ENCODE data around the gene GAK. TPM values are rescaled to one million over a fixed set of nuclear protein-coding genes. Genes with fewer than 3 reads are reported as not detected.
A peak's percentile ranks its signal among the peaks of the same experiment; 100 is the strongest.

GAK gene
- total RNA-seq, 1 donor from 2014 or later = 146 TPM

DNA sequence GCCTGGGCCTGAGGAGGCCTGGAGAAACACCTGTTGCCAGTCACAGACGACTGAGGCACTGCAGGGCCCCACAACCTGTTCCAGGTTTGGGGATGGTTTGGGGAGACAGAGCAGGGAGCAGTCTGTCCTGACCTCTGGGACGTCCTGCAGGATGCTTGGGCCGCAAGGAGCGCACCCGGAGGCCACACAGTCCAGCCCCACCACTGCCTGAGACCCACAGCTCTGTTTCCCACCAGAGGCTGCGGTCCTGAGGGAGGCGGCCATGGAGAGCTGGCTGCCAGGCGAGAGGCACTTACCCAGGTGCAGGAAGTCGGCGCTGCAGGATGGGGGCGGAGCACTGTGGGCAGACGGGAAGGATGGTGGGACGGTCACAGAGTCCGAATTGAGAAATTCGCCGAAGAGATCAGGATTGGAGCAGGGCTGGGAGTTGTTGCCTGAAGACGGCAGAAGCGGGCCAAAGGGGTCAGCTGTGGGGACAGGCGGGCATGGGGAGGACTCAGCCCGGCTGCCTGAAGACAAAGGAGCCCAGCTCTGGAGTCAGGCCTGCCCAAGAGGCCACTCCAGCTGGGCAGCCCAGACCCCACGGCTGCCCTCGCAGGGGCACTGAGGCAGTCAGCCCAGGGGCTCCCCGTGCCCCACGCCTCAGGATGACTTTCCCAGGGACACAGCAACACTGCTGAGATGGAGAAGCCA is 65.9 kb downstream of the GAK start:
- no peak for DNase-seq (ENCODE audit: low spot score)
- no peak overlapping the region for H3K4me3 Mint-ChIP-seq
- H3K27me3 Mint-ChIP-seq (ENCODE audit: insufficient read depth) = no peaks in the 10 kb centered on the region
- intact Hi-C loops (cut with micrococcal nuclease) = no loop called here
- no peaks in the 10 kb centered on the region for H3K4me1 Mint-ChIP-seq (ENCODE audit: low read depth)
- H3K36me3 Mint-ChIP-seq (ENCODE audit: low read depth) = peaks cover 37% of the 10 kb centered on the region
- no peaks in the 10 kb centered on the region for H3K9me3 Mint-ChIP-seq
- no peak overlapping the region for H3K27ac Mint-ChIP-seq

DNA sequence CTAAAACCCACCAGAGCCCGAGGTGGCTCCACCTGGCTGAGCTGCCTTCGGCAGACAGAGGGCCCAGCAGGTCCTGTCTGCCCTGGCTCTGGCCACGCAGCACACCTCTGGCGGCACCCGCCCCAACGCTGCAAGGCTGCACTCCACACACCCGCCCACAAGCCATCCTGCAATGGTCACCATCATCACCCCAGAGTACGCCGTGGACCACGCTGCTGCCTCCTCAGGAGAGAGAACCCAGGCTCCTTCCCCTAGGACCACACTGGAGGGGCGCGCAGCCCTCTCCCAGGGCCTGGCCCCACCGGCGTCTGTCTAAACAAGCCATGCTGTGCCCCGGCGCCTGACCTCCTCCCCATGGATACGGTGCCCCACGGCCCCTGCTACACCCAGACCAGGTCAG is 66.5 kb downstream of the GAK start:
- intact Hi-C loops (cut with micrococcal nuclease) = no loop called here

DNA sequence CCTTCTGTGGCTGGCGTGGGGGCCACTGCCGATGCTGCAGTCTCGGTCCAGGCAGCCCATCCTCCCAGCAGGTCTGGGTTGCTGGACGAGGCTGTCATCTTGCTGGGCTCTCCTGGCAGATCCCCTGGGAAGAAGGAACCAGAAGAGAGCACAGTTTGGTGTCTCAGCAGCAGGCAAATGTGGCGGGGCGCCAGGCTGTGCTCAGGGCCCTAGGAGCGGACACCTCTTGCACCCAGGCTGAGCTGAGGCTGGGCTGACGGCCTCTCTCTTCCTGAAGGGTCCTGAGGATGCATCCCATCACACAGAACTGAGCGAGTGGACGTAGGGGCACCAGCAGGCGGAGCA is 67.0 kb downstream of the GAK start:
- no peak overlapping the region for H3K4me3 Mint-ChIP-seq

More for the DNA sequence above, 66.5 kb downstream of the GAK start:
- no peak for DNase-seq (ENCODE audit: low spot score)
- Mint-ChIP-seq H3K4me1 (ENCODE audit: low read depth) (no peaks in the 10 kb centered on the region), H3K27me3 (ENCODE audit: insufficient read depth) (no peaks in the 10 kb centered on the region), H3K27ac (no peak overlapping the region), H3K4me3 (no peak overlapping the region), H3K36me3 (ENCODE audit: low read depth) (peaks cover 42% of the 10 kb centered on the region), H3K9me3 (no peaks in the 10 kb centered on the region)

DNA sequence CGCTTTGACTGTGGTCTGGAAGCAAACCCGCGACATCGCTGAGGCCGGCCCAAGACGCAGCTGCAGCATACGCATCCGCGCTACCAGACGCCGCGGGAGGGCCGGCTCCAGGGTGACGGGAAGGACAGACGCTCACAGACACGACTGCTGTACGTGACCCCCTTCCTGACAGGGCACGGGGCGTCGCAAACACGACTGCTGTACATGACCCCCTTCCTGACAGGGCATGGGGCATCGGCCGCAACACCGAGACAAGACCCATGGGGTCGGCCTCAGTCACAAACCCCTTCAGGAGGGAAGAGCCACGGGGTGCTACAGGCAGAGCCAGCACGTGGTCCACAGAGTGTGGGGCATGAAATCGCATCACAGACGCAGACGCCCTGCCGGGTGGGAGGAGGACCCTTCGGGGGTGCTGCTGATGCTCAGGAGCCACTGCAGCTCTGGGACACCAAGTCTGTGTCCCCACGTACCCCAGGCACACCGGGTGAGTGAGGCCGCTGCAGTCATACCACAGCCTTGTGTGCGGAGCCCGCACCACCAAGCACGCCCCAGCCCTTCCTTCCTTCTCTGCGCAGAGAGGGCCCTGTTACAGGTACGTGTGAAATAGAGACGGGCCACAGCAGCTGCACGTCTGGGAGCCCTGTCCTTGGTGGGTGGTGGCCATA is 67.5 kb downstream of the GAK start:
- Mint-ChIP-seq H3K27me3 (ENCODE audit: insufficient read depth) (no peaks in the 10 kb centered on the region), H3K4me1 (ENCODE audit: low read depth) (no peaks in the 10 kb centered on the region), H3K27ac (no peak overlapping the region), H3K9me3 (no peaks in the 10 kb centered on the region), H3K4me3 (no peak overlapping the region), H3K36me3 (ENCODE audit: low read depth) (peaks cover 42% of the 10 kb centered on the region)
- intact Hi-C loops (cut with micrococcal nuclease) = no loop called here
- DNase-seq (ENCODE audit: low spot score) = no peak

More for the DNA sequence above, 67.0 kb downstream of the GAK start:
- no peaks in the 10 kb centered on the region for H3K27me3 Mint-ChIP-seq (ENCODE audit: insufficient read depth)
- H3K27ac Mint-ChIP-seq = no peak overlapping the region
- H3K36me3 Mint-ChIP-seq (ENCODE audit: low read depth) = peaks cover 41% of the 10 kb centered on the region
- no peaks in the 10 kb centered on the region for H3K4me1 Mint-ChIP-seq (ENCODE audit: low read depth)
- intact Hi-C loops (cut with micrococcal nuclease) = no loop called here
- no peak for DNase-seq (ENCODE audit: low spot score)
- H3K9me3 Mint-ChIP-seq = no peaks in the 10 kb centered on the region

DNA sequence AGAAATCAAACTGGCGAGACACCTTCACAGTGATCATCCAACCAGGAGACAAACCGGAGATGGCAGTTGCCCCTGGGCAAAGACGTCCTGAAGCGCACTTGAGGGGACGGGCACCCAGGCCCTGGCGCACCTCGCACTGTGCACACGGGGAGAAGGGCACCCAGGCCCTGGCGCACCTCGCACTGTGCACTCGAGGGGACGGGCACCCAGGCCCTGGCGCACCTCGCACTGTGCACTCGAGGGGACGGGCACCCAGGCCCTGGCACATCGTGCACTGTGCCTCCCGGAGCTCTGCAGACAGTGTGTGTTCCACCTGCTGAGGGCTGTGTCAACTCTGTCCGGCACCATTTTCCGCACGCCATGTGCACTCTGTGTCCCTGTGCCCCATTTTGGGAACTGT is 71.6 kb downstream of the GAK start:
- no peak overlapping the region for H3K4me3 Mint-ChIP-seq
- H3K36me3 Mint-ChIP-seq (ENCODE audit: low read depth) = peaks cover 66% of the 10 kb centered on the region
- intact Hi-C loops (cut with micrococcal nuclease) = no loop called here
- no peaks in the 10 kb centered on the region for H3K4me1 Mint-ChIP-seq (ENCODE audit: low read depth)
- H3K9me3 Mint-ChIP-seq = peaks cover 22% of the 10 kb centered on the region
- no peaks in the 10 kb centered on the region for H3K27me3 Mint-ChIP-seq (ENCODE audit: insufficient read depth)
- H3K27ac Mint-ChIP-seq = no peak overlapping the region
- DNase-seq (ENCODE audit: low spot score) = no peak

DNA sequence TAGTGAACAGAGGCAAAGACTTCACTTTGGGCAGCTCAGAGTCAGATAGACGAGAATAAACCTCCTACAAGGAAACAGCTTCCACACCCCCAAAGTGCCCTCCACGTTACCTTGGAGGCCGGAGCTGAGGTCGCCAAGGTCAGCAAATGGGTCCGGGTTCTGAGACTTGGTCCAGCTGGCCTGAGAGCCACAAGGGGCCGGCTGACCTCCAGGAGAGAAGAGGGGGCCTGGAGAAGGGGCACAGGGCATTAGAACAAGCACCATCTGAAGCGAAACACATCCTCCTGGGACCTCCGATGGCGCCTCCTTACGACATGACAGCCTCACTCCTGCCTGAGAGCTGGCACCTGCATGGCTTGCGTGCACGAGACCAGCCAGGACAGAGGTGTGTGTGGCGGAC is 72.6 kb downstream of the GAK start:
- H3K9me3 Mint-ChIP-seq = peaks cover 22% of the 10 kb centered on the region
- no peaks in the 10 kb centered on the region for H3K4me1 Mint-ChIP-seq (ENCODE audit: low read depth)
- no peak overlapping the region for H3K4me3 Mint-ChIP-seq
- H3K27me3 Mint-ChIP-seq (ENCODE audit: insufficient read depth) = no peaks in the 10 kb centered on the region
- H3K36me3 Mint-ChIP-seq (ENCODE audit: low read depth) = peaks cover 69% of the 10 kb centered on the region
- intact Hi-C loops (cut with micrococcal nuclease) = no loop called here
- no peak overlapping the region for H3K27ac Mint-ChIP-seq
- DNase-seq (ENCODE audit: low spot score) = no peak

DNA sequence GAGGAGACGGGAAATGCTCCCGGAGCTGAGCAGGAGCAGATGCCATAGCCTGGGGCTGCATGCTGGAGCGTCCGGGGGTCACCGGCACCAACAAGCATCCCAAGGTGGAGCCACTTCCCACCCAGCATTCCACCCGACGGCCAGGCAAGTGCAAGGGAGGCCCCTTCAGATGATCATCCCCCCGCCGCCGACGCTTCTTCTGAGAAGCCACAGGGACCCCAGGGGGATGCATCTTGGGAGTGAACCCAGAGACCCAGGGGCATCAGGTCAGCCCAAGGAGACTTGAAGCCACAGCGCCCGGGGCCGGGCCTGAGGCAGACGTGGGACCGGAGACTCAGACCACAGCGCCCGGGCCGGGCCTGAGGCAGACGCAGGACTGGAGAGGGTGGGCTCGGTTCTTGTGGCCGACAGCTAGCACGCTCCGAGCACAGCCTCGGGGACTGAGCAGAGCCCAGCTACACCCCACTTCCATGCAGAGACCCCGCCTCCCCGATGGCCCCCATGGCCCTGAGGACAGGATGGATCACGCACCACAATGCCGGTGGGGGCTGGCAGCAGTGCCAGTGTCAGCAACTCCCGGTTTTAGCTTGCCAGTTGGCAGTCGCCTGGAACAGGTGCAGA is 73.2 kb downstream of the GAK start:
- no peak for DNase-seq (ENCODE audit: low spot score)
- Mint-ChIP-seq H3K4me3 (no peak overlapping the region), H3K27ac (no peak overlapping the region), H3K36me3 (ENCODE audit: low read depth) (peaks cover 75% of the 10 kb centered on the region), H3K4me1 (ENCODE audit: low read depth) (no peaks in the 10 kb centered on the region), H3K9me3 (peaks cover 22% of the 10 kb centered on the region), H3K27me3 (ENCODE audit: insufficient read depth) (no peaks in the 10 kb centered on the region)
- intact Hi-C loops (cut with micrococcal nuclease) = no loop called here

DNA sequence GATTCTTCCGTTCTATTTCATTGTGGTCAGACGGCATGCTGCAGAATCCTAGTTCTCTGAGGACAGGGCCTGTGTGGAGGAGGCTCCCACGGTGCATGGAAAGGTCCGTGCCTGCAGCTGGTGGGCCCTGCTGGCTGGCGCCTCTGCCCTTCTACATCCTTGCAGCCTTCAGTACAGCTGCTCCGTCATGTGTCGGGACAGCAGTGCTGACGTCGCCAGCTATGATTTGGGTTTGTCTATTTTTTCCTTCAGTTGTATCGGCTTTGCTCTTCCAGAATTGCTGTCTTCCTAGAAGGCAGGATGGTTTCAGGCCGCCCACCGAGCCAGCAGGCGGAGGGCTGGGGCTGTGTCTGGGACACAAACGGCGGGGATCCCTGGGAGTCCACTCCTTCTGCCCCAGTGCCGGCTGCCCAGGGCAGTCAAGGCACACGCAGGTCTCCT is 74.1 kb downstream of the GAK start:
- Mint-ChIP-seq H3K27me3 (ENCODE audit: insufficient read depth) (no peaks in the 10 kb centered on the region), H3K9me3 (peaks cover 22% of the 10 kb centered on the region), H3K36me3 (ENCODE audit: low read depth) (peaks cover 72% of the 10 kb centered on the region), H3K4me3 (no peak overlapping the region), H3K27ac (no peak overlapping the region), H3K4me1 (ENCODE audit: low read depth) (no peaks in the 10 kb centered on the region)
- no peak for DNase-seq (ENCODE audit: low spot score)
- intact Hi-C loops (cut with micrococcal nuclease) = no loop called here

DNA sequence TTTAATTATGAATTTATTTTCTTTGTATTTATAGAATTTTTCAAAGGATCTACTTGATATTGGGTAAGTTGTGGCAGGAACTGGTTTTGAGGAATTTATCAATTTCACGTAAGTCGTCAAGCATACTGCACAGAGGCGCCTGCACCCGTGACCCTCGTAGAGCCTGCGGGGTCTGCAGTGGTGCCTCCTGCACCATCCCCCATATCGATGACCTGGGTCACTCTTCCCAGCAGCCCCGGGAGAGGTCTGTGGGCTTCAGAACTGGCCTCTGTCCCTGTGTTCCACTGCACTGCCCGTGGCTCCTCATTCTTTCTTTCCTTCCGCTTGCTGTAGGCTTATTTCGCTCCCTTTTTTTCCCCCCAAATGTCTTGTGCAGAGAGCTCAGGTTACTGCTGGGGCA is 74.7 kb downstream of the GAK start:
- H3K27ac Mint-ChIP-seq = no peak overlapping the region
- no peak for DNase-seq (ENCODE audit: low spot score)
- intact Hi-C loops (cut with micrococcal nuclease) = no loop called here
- no peaks in the 10 kb centered on the region for H3K4me1 Mint-ChIP-seq (ENCODE audit: low read depth)
- peaks cover 22% of the 10 kb centered on the region for H3K9me3 Mint-ChIP-seq
- no peaks in the 10 kb centered on the region for H3K27me3 Mint-ChIP-seq (ENCODE audit: insufficient read depth)
- H3K4me3 Mint-ChIP-seq = no peak overlapping the region
- peaks cover 67% of the 10 kb centered on the region for H3K36me3 Mint-ChIP-seq (ENCODE audit: low read depth)

DNA sequence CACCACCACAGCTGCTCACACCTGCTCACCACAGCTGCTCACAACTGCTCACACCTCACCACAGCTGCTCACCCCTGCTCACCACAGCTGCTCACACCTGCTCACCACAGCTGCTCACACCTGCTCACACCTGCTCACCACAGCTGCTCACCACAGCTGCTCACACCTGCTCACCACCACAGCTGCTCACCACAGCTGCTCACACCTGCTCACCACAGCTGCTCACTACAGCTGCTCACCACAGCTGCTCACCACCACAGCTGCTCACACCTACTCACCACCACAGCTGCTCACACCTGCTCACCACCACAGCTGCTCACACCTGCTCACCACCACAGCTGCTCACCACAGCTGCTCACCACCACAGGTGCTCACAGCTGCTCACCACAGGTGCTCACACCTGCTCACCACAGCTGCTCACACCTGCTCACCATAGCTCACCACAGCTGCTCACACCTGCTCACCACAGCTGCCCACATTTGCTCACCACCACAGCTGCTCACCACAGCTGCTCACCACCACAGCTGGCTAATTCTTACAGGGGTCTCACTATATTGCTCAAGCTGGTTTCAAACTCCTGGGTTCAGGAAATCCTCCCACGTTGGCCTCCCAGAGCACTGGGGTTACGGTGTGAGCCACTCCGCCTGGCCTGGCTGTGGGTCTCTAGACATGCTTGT is 75.8 kb downstream of the GAK start:
- peak overlapping the region; percentile 79 for H3K27ac Mint-ChIP-seq
- H3K36me3 Mint-ChIP-seq (ENCODE audit: low read depth) = peaks cover 59% of the 10 kb centered on the region
- intact Hi-C loops (cut with micrococcal nuclease) = no loop called here
- no peak overlapping the region for H3K4me3 Mint-ChIP-seq
- no peaks in the 10 kb centered on the region for H3K27me3 Mint-ChIP-seq (ENCODE audit: insufficient read depth)
- no peaks in the 10 kb centered on the region for H3K4me1 Mint-ChIP-seq (ENCODE audit: low read depth)
- DNase-seq (ENCODE audit: low spot score) = no peak
- peaks cover 22% of the 10 kb centered on the region for H3K9me3 Mint-ChIP-seq

DNA sequence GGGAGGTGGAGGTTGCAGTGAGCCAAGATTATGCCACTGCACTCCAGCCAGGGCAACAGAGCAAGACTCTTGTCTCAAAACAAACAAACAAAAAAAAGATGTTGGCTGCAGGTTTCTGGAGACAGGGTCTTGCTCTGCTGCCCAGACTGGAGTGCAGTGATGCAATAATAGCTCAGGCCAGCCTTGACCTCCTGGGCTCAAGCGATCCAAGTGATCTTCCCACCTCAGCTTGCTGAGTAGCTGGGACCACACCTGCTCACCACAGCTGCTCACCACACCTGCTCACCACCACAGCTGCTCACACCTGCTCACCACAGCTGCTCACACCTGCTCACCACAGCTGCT is 76.3 kb downstream of the GAK start:
- no peak for DNase-seq (ENCODE audit: low spot score)
- Mint-ChIP-seq H3K27me3 (ENCODE audit: insufficient read depth) (no peaks in the 10 kb centered on the region), H3K4me3 (no peak overlapping the region), H3K4me1 (ENCODE audit: low read depth) (no peaks in the 10 kb centered on the region), H3K27ac (peak overlapping the region; percentile 79), H3K36me3 (ENCODE audit: low read depth) (peaks cover 60% of the 10 kb centered on the region), H3K9me3 (peaks cover 22% of the 10 kb centered on the region)
- intact Hi-C loops (cut with micrococcal nuclease) = no loop called here

DNA sequence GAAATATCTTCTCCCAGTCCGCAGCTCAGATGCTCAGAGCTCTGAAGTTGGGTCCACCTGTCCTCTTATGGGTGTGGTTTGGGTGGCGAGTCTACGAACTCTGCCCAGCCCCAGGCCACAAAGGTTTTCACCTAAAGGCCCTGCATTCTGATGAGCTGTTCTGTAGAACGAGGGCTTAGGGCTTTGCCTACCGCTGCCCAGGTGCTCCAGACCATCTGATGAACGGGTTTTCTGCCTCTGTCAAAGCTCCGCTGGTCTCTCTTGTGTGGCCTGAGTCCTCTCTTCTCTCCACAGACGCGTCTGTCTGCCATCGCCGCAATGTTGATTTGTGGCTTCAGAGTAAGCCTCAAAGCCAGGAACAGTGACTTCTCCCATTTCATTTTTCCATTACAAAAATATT is 77.8 kb downstream of the GAK start:
- Mint-ChIP-seq H3K27ac (no peak overlapping the region), H3K9me3 (peaks cover 22% of the 10 kb centered on the region), H3K4me1 (ENCODE audit: low read depth) (no peaks in the 10 kb centered on the region), H3K27me3 (ENCODE audit: insufficient read depth) (no peaks in the 10 kb centered on the region), H3K36me3 (ENCODE audit: low read depth) (peaks cover 51% of the 10 kb centered on the region), H3K4me3 (no peak overlapping the region)
- no peak for DNase-seq (ENCODE audit: low spot score)
- intact Hi-C loops (cut with micrococcal nuclease) = no loop called here

DNA sequence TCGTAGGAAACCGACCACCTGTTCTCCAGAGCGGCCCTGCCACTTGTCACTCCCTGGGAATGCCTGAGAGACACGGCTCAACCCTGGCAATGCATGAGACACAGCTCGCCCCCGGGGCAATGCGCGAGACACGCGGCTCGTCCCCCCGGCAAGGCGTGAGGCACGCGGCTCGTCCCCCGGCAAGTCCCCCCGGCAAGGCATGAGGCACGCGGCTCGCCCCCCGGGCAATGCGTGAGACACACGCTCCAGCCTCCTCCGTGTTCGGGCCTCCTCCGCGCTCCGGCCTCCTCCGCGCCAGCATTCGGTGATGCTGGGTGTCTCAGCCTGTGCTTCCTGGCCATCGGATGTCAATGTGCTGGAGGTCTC is 78.7 kb downstream of the GAK start:
- intact Hi-C loops (cut with micrococcal nuclease) = no loop called here
- Mint-ChIP-seq H3K27me3 (ENCODE audit: insufficient read depth) (no peaks in the 10 kb centered on the region), H3K27ac (no peak overlapping the region), H3K9me3 (peaks cover 20% of the 10 kb centered on the region), H3K4me1 (ENCODE audit: low read depth) (no peaks in the 10 kb centered on the region), H3K4me3 (no peak overlapping the region), H3K36me3 (ENCODE audit: low read depth) (peaks cover 48% of the 10 kb centered on the region)
- no peak for DNase-seq (ENCODE audit: low spot score)
